Activated naive CD4-positive, alpha-beta T cell treated with anti-CD3 and anti-CD28 coated beads, Interleukin-2, amount 10 ng/mL, durations not matched to agents 5 hours and 36 hours (primary cell): ENCODE data around the gene HELT. TPM values are rescaled to one million over a fixed set of nuclear protein-coding genes. Genes with fewer than 3 reads are reported as not detected.

Experiments used
- total RNA-seq, 2 experiments: library from RNA; stranded (reverse); gene quantifications; one replicate each; pipeline ENCODE4 v1.2.3, GENCODE V29; 2021

The HELT gene
- not detected for total RNA-seq

GRCh38 chr4:185017964-185018772 lies at the start of gene HELT:
TSS of gene HELT (plus strand) at chr4:185018490. CDS start at chr4:185018929, 439 bp downstream.

Other genes with a start within 250 kb of the HELT start
- gene ACSL1, start 192.5 kb upstream of the HELT start, total RNA-seq: 10 to 100 TPM; 12.6 to 14.4 TPM
- gene SLC25A4, start 124.8 kb downstream of the HELT start, total RNA-seq: 1 to 10 TPM; 2.9 to 3.3 TPM
- gene CFAP97, start 185.5 kb downstream of the HELT start, total RNA-seq: 10 to 100 TPM; 35.7 to 36.9 TPM
- 10 to 100 TPM; 16.3 to 16.5 TPM for gene SNX25, start 191.1 kb downstream of the HELT start, total RNA-seq